Measurements from ENCODE around the gene DMD. TPM values are rescaled to one million over a fixed set of nuclear protein-coding genes. Genes with fewer than 3 reads are reported as not detected.

DMD gene
- polyA plus RNA-seq, 1 donor from 2014 or later: 3.1 TPM

DNA sequence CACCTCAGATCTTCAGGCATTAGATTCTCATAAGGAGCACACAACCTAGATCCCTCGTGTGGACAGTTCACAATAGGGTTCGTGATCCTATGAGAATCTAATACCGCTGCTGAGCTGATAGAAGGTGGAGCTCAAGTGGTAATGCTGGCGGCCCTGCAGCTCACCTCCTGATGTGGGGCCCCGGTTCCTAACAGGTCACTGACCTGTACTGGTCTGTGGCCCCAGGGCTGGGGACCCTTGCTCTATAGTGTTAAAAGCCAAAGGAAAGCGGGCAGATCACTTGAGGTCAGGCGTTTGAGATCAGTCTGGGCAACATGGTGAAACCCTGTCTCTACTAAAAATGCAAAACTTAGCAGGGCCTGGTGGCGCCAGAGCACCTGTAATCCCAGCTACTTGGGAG is 1092.5 kb downstream of the DMD start:
- H3K36me3 Mint-ChIP-seq: peaks cover 2% of the 10 kb centered on the region
- peaks cover 0 to 3% (median 0%) of the 10 kb centered on the region in 3 donors for H3K4me1 Mint-ChIP-seq
- H3K27me3 Mint-ChIP-seq: no peaks in the 10 kb centered on the region
- H3K27ac Mint-ChIP-seq: no peak overlapping the region
- H3K4me3 Mint-ChIP-seq: no peak overlapping the region
- H3K9me3 Mint-ChIP-seq: peaks cover 0 to 2% (median 0%) of the 10 kb centered on the region in 3 donors

GRCh38 chrX:32116047-32116446 is 1095.3 kb downstream of the DMD start:
- Mint-ChIP-seq H3K36me3 (peaks cover 2% of the 10 kb centered on the region), H3K27me3 (no peaks in the 10 kb centered on the region), H3K9me3 (peaks cover 0 to 4% (median 2%) of the 10 kb centered on the region in 3 donors), H3K4me3 (no peak overlapping the region), H3K4me1 (peaks cover 0 to 3% (median 0%) of the 10 kb centered on the region in 3 donors), H3K27ac (no peak overlapping the region)

DNA sequence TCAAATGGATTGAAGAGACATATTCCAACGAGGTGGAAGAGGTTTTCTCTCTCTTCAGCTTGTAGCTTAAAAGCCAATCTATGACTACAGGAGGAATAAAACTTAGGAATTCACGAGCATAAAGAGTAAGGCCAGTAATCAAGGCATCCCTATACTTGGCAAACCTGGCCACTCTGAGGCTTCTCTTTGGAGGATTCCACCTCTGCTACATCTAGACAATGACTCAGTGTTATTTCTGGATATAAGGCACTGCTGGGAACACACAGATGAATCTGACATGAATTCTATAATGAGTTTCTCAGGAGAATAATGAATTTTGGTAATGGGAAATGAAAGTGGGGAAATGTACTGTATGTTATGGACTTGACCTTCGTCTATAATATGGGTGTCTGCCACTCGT is 1123.7 kb downstream of the DMD start:
- Mint-ChIP-seq H3K4me1 (no peaks in the 10 kb centered on the region), H3K9me3 (peaks cover 0 to 5% (median 4%) of the 10 kb centered on the region in 3 donors), H3K4me3 (no peak overlapping the region), H3K27ac (no peak overlapping the region), H3K36me3 (no peaks in the 10 kb centered on the region), H3K27me3 (no peaks in the 10 kb centered on the region)

DNA sequence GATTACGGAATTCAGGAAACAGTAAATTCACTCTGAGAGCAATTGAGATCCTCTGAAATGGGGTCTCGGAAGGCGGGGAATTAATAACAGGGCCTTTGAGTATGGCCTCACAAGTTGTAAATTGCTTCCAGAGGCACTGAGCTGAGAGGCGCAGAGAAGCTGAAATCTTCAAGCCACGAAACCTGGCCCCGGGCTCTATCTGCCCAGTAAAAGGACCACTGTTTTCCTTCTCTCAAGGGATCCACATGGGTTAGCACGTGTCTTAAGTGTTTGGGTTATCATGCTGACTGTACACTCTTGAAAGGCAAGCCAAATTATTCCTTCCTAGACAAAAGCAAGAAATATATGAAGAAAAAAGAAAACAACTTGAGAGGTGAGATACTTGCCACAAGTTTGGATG is 1126.6 kb downstream of the DMD start:
- peaks cover 0 to 5% (median 4%) of the 10 kb centered on the region in 3 donors for H3K9me3 Mint-ChIP-seq
- no peak overlapping the region for H3K4me3 Mint-ChIP-seq
- no peaks in the 10 kb centered on the region for H3K36me3 Mint-ChIP-seq
- no peaks in the 10 kb centered on the region for H3K27me3 Mint-ChIP-seq
- no peak overlapping the region for H3K27ac Mint-ChIP-seq
- no peaks in the 10 kb centered on the region for H3K4me1 Mint-ChIP-seq

GRCh38 chrX:32048285-32048684 is 1163.1 kb downstream of the DMD start:
- no peak overlapping the region for H3K27ac Mint-ChIP-seq
- H3K36me3 Mint-ChIP-seq: no peaks in the 10 kb centered on the region
- no peaks in the 10 kb centered on the region for H3K4me1 Mint-ChIP-seq
- peaks cover 0 to 1% (median 0%) of the 10 kb centered on the region in 3 donors for H3K9me3 Mint-ChIP-seq
- no peak overlapping the region for H3K4me3 Mint-ChIP-seq
- H3K27me3 Mint-ChIP-seq: no peaks in the 10 kb centered on the region

DNA sequence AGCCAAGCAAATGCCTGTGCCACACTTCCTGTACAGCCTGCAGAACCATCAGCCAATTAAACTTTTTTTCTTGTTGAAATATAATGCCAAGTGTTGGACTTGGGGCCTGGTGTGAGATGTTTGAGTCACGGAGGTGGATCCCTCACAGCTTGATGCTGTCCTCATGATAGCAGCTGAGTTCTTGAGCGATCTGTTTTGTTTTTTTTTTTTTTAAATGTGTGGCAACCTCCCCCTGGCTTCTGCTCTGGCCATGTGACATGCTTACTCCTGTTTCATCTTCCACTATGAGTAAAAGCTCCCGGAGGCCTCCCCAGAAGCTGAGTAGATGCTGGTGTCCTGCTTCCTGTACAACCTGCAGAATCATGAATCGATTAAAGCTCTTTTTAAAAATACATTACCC is 1166.2 kb downstream of the DMD start:
- Mint-ChIP-seq H3K4me3 (no peak overlapping the region), H3K36me3 (no peaks in the 10 kb centered on the region), H3K4me1 (no peaks in the 10 kb centered on the region), H3K27me3 (no peaks in the 10 kb centered on the region), H3K27ac (no peak overlapping the region), H3K9me3 (peaks cover 0 to 6% (median 1%) of the 10 kb centered on the region in 3 donors)

GRCh38 chrX:32041181-32041580 is 1170.2 kb downstream of the DMD start:
- Mint-ChIP-seq H3K9me3 (peaks cover 0 to 6% (median 1%) of the 10 kb centered on the region in 3 donors), H3K4me3 (no peak overlapping the region), H3K4me1 (no peaks in the 10 kb centered on the region), H3K36me3 (no peaks in the 10 kb centered on the region), H3K27ac (no peak overlapping the region), H3K27me3 (no peaks in the 10 kb centered on the region)

DNA sequence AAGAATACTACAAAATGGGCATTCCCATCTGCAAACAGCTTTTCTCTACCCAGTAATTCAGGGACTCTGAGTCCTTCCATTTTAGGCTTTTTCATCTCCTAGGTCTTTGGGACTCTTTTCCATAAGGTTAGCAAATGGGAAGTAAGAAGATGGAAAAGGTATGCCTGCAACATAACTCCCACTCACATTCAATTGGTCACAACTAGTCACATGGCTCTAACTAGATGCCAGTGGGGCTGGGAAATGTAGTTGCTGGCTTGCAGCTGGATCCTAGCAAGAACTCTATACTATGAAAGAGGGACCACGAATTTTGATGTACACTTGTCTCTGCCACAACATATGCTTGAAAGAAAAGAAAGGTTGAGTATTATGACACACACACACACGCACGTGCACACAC is 1184.6 kb downstream of the DMD start:
- Mint-ChIP-seq H3K36me3 (no peaks in the 10 kb centered on the region), H3K27ac (no peak overlapping the region), H3K4me3 (no peak overlapping the region), H3K9me3 (peaks cover 0 to 5% (median 0%) of the 10 kb centered on the region in 3 donors), H3K4me1 (no peaks in the 10 kb centered on the region), H3K27me3 (no peaks in the 10 kb centered on the region)

DNA sequence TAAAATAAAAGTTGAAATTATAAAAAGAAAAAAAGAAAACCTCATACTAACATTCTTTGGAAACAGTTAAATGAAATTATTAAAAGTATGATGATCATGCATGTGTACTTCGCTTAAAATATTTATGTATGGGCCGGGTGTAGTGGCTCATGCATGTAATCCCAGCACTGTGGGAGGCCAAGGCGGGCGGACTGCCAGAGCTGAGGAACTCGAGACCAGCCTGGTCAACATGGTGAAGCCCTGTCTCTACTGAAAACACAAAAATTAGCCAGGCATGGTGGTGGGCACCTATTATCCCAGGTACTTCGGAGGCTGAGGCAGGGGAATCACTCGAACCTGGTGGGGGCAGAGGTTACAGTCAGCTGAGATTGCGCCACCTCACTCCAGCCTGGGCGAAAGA is 1187.3 kb downstream of the DMD start:
- Mint-ChIP-seq H3K4me1 (no peaks in the 10 kb centered on the region), H3K9me3 (peaks cover 0 to 6% (median 0%) of the 10 kb centered on the region in 3 donors), H3K4me3 (no peak overlapping the region), H3K27ac (no peak overlapping the region), H3K27me3 (no peaks in the 10 kb centered on the region), H3K36me3 (no peaks in the 10 kb centered on the region)

- Mint-ChIP-seq H3K4me3 (no peak overlapping the region), H3K27ac (no peak overlapping the region), H3K27me3 (no peaks in the 10 kb centered on the region), H3K9me3 (peaks cover 2 to 7% (median 4%) of the 10 kb centered on the region in 3 donors), H3K36me3 (no peaks in the 10 kb centered on the region), H3K4me1 (no peaks in the 10 kb centered on the region)
Observed at GRCh38 chrX:32016195-32016594, 1195.2 kb downstream of the DMD start.

DNA sequence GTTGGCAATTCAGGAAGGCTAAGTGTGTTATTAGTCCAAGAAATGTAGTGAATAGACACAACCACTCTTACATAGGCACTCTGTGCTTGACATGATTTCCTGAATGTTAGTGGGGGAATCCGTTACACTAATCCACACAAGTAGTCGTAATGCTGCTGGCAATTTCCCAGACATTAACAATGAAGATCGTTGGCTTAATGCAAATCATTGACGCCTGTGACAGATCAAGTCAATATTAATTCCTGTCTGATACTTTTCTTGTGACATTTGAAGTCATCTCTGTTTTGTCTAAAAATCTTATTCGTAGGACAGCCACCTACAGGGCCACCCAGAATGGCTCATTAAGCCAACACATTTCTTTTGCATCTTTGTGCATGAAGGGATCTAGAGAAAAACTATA is 1200.4 kb downstream of the DMD start:
- Mint-ChIP-seq H3K4me1 (no peaks in the 10 kb centered on the region), H3K4me3 (no peak overlapping the region), H3K36me3 (no peaks in the 10 kb centered on the region), H3K27me3 (peaks cover 3% of the 10 kb centered on the region), H3K27ac (no peak overlapping the region), H3K9me3 (peaks cover 2 to 6% (median 5%) of the 10 kb centered on the region in 3 donors)

DNA sequence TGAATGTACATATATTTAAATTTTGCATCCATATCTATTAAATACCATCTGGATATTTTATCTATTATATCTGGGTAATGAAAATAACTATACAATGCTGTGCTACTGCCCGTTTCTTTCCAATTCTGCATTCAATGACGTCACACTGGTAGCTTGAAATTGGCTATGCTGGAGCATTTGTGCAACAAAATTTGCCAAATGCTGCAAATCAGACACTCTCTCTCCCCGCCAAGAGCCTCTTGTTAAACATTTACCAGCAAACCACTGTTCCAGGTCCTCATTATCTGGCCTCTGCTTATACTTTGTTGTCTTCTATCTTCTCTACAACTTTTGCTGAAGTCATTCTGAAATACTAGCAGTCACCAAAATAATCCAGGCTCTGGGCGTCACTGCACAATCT is 1201.1 kb downstream of the DMD start:
- Mint-ChIP-seq H3K36me3 (no peaks in the 10 kb centered on the region), H3K27me3 (peaks cover 3% of the 10 kb centered on the region), H3K4me3 (no peak overlapping the region), H3K9me3 (peaks cover 2 to 6% (median 5%) of the 10 kb centered on the region in 3 donors), H3K27ac (no peak overlapping the region), H3K4me1 (no peaks in the 10 kb centered on the region)

DNA sequence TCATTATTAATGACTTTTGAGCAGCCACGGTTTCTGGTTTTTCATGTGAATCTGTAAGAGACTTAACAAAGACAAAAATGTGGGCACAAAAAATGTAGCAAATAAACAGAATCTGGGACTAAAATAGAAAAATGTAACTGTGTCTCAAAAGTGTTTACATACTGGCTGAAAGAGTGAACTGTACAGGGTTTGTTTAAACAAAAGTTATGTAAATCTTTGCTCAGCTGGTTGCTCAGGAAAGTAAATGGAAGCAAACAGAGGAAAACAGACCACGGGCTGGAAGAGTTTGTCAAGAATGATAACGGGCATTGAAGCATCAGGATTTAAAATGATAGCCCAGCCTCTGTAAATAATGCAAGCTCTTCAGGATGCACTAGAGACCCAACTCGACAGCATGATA is 1217.7 kb downstream of the DMD start:
- peaks cover 0 to 7% (median 2%) of the 10 kb centered on the region in 3 donors for H3K9me3 Mint-ChIP-seq
- H3K27me3 Mint-ChIP-seq: no peaks in the 10 kb centered on the region
- H3K36me3 Mint-ChIP-seq: no peaks in the 10 kb centered on the region
- no peak overlapping the region for H3K27ac Mint-ChIP-seq
- H3K4me3 Mint-ChIP-seq: no peak overlapping the region
- no peaks in the 10 kb centered on the region for H3K4me1 Mint-ChIP-seq

- peaks cover 0 to 3% (median 1%) of the 10 kb centered on the region in 3 donors for H3K9me3 Mint-ChIP-seq
Observed at GRCh38 chrX:31988975-31989374, 1222.4 kb downstream of the DMD start.

DNA sequence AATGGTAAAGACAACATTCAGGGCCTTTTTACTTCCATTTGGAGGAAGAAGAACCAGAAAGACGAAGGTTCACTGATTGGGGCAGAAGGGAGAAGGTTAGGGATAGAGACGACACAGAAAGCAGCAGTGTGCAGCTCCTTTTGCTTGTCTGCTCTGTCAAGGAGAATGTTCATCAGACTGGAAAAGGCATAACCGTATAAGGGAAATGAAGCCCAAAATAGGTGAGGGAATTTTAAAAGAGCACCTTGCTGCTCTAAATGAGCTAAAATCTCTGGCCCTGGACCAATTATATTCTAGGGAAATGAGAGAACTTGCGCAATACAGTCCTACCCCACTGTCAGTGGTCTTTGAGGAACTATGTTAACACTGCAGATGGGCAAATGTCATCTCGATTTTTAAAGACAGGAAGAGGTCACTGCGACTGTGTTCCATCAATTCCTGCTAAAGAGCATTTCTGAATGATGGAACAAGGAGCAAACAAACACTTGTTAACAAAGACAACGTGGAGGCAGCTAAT is 1229.7 kb downstream of the DMD start:
- no peaks in the 10 kb centered on the region for H3K4me1 Mint-ChIP-seq
- H3K27ac Mint-ChIP-seq: no peak overlapping the region
- peaks cover 0 to 6% (median 3%) of the 10 kb centered on the region in 3 donors for H3K9me3 Mint-ChIP-seq
- no peak overlapping the region for H3K4me3 Mint-ChIP-seq
- no peaks in the 10 kb centered on the region for H3K36me3 Mint-ChIP-seq
- no peaks in the 10 kb centered on the region for H3K27me3 Mint-ChIP-seq

More at GRCh38 chrX:31988975-31989374, 1222.4 kb downstream of the DMD start:
- H3K4me3 Mint-ChIP-seq: no peak overlapping the region
- H3K27me3 Mint-ChIP-seq: no peaks in the 10 kb centered on the region
- H3K36me3 Mint-ChIP-seq: no peaks in the 10 kb centered on the region
- H3K27ac Mint-ChIP-seq: no peak overlapping the region
- H3K4me1 Mint-ChIP-seq: no peaks in the 10 kb centered on the region

DNA sequence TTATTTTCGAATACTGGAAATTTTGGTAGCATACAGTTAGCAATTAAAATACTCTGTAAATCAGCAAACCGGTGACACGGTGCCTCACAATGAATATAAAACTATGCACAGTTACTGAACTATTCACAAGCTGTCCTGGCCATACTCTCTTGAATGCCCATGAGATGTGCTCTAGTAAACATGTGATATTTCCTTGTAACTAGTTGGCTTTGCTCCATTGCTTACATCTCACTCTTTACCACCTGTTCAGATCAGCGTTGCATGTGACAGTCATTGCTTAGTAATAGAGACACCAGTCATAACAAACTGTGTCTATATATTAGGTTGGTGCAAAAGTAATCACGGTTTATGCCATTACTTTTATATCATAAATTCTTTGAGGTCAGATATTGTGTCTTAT is 1241.6 kb downstream of the DMD start:
- Mint-ChIP-seq H3K4me1 (no peaks in the 10 kb centered on the region), H3K9me3 (peaks cover 0 to 6% (median 0%) of the 10 kb centered on the region in 3 donors), H3K27ac (no peak overlapping the region), H3K4me3 (no peak overlapping the region), H3K36me3 (no peaks in the 10 kb centered on the region), H3K27me3 (no peaks in the 10 kb centered on the region)
